Measurements from ENCODE around the gene PLP2.

The PLP2 gene

DNA sequence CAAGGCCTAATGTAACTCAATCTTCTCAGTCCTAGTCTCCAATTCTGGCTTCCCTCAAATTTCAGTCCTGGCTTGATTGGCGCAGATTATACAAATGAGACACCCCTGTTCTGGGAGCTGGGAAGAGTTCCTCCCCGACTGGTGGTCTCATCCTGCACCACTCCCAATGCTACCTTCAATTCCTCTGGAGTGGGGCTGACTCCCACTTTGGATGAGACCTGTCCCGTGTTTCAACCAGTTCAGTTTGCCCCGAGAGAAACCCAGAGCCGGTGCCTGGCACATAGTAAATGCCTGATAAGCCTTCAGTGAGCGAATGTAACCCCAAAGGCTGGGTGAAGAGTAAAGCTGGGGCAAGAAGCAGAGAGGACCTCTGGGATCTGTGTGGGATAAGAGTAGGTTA is 32.3 kb downstream of the PLP2 start:
- H3K36me3 ChIP-seq (ENCODE audit: control insufficient read depth, low read length): no peaks in the 10 kb centered on the region
- H3K9me2 ChIP-seq (replicated peaks; ENCODE audit: control insufficient read depth, low read length): no peaks in the 10 kb centered on the region
- TF ChIP-seq, protein P1, sequence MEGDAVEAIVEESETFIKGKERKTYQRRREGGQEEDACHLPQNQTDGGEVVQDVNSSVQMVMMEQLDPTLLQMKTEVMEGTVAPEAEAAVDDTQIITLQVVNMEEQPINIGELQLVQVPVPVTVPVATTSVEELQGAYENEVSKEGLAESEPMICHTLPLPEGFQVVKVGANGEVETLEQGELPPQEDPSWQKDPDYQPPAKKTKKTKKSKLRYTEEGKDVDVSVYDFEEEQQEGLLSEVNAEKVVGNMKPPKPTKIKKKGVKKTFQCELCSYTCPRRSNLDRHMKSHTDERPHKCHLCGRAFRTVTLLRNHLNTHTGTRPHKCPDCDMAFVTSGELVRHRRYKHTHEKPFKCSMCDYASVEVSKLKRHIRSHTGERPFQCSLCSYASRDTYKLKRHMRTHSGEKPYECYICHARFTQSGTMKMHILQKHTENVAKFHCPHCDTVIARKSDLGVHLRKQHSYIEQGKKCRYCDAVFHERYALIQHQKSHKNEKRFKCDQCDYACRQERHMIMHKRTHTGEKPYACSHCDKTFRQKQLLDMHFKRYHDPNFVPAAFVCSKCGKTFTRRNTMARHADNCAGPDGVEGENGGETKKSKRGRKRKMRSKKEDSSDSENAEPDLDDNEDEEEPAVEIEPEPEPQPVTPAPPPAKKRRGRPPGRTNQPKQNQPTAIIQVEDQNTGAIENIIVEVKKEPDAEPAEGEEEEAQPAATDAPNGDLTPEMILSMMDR (IDR thresholded peaks at IDR 0.05; ENCODE audit: low read depth, low read length, poor library complexity, severe bottlenecking): no peak
- no peak for TF ChIP-seq EZH2phosphoT487 (IDR thresholded peaks at IDR 0.05; ENCODE audit: borderline replicate concordance, low read length)

DNA sequence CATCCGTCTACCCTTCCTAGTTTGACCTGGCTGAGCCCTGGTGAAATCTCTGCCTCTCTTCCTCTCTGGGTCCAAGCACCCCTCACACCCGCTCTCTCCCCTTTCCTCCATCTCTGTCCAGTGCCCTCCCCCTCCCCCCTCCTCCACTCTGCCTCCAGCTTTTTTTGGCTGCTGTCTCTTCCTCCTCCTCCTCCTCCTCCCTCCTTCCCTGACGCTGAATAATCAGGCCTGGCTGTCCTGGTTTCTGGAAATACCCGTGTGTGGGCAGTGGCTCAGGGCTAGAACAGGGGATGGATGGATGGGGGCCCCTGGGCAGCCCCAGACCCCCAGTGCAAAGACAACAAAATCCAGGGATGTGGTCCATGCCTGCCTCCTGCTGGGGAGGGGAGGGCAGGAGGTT is 33.0 kb downstream of the PLP2 start:
- Histone ChIP-seq H3K27me3 (ENCODE audit: control insufficient read depth, low read length) (no peaks in the 10 kb centered on the region), H3K9me3 (ENCODE audit: control insufficient read depth, insufficient read depth, low read length) (no peaks in the 10 kb centered on the region), H3F3A (ENCODE audit: control insufficient read depth, insufficient read depth) (no peaks in the 10 kb centered on the region), H3K27ac (ENCODE audit: low read depth, low read length) (no peak overlapping the region), H3K9me2 (replicated peaks; ENCODE audit: control insufficient read depth, low read length) (no peaks in the 10 kb centered on the region), H3K36me3 (ENCODE audit: control insufficient read depth, low read length) (no peaks in the 10 kb centered on the region), H3K4me3 (ENCODE audit: low read length) (no peak overlapping the region), H3K79me2 (ENCODE audit: control insufficient read depth, low read length) (no peaks in the 10 kb centered on the region), H4K20me1 (ENCODE audit: control insufficient read depth, insufficient read depth, low read depth, low read length) (no peaks in the 10 kb centered on the region), H3K4me2 (ENCODE audit: low read length) (no peak overlapping the region), H3K4me1 (ENCODE audit: control insufficient read depth, low read length) (peaks cover 6% of the 10 kb centered on the region)
- TF ChIP-seq, protein P1 (IDR thresholded peaks at IDR 0.05; ENCODE audit: low read depth, low read length, poor library complexity, severe bottlenecking): no peak

More for the DNA sequence above, 32.3 kb downstream of the PLP2 start:
- Histone ChIP-seq H4K20me1 (ENCODE audit: control insufficient read depth, insufficient read depth, low read depth, low read length) (no peaks in the 10 kb centered on the region), H3K4me1 (ENCODE audit: control insufficient read depth, low read length) (peaks cover 6% of the 10 kb centered on the region), H3K27me3 (ENCODE audit: control insufficient read depth, low read length) (no peaks in the 10 kb centered on the region), H3K79me2 (ENCODE audit: control insufficient read depth, low read length) (no peaks in the 10 kb centered on the region), H3K4me2 (ENCODE audit: low read length) (no peak overlapping the region), H3K27ac (ENCODE audit: low read depth, low read length) (no peak overlapping the region), H3K4me3 (ENCODE audit: low read length) (no peak overlapping the region), H3K9me3 (ENCODE audit: control insufficient read depth, insufficient read depth, low read length) (no peaks in the 10 kb centered on the region), H3F3A (ENCODE audit: control insufficient read depth, insufficient read depth) (no peaks in the 10 kb centered on the region)

DNA sequence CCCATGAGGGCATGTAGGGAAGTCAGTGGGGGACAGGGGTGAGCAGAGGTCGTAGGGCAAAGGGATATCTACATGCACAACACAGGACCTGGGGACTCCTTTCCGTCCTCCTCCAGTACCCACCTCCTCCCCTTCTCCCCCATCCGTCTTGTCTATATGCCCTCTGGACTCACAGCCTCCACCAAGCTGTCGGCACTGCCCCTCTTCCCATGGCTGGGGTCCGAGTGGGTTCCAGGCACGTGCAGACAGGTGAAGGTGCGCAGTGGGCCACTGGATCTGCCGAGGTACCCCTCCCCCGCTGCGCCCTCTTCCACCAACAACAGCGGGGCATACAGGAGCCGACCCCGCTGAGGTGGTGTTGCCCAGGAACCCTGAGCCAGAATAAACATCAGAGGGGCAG is 33.7 kb downstream of the PLP2 start:
- H3K4me1 ChIP-seq (ENCODE audit: control insufficient read depth, low read length): peaks cover 3% of the 10 kb centered on the region
- no peaks in the 10 kb centered on the region for H3K9me3 ChIP-seq (ENCODE audit: control insufficient read depth, insufficient read depth, low read length)
- H3K27ac ChIP-seq (ENCODE audit: low read depth, low read length): no peak overlapping the region
- no peaks in the 10 kb centered on the region for H3K27me3 ChIP-seq (ENCODE audit: control insufficient read depth, low read length)
- no peak overlapping the region for H3K4me2 ChIP-seq (ENCODE audit: low read length)
- no peak overlapping the region for H3K4me3 ChIP-seq (ENCODE audit: low read length)
- TF ChIP-seq, protein P1 (IDR thresholded peaks at IDR 0.05; ENCODE audit: low read depth, low read length, poor library complexity, severe bottlenecking): no peak
- TF ChIP-seq EZH2phosphoT487 (IDR thresholded peaks at IDR 0.05; ENCODE audit: borderline replicate concordance, low read length): no peak
- H4K20me1 ChIP-seq (ENCODE audit: control insufficient read depth, insufficient read depth, low read depth, low read length): no peaks in the 10 kb centered on the region
- no peaks in the 10 kb centered on the region for H3K36me3 ChIP-seq (ENCODE audit: control insufficient read depth, low read length)
- H3K79me2 ChIP-seq (ENCODE audit: control insufficient read depth, low read length): no peaks in the 10 kb centered on the region
- no peaks in the 10 kb centered on the region for H3F3A ChIP-seq (ENCODE audit: control insufficient read depth, insufficient read depth)
- no peaks in the 10 kb centered on the region for H3K9me2 ChIP-seq (replicated peaks; ENCODE audit: control insufficient read depth, low read length)

DNA sequence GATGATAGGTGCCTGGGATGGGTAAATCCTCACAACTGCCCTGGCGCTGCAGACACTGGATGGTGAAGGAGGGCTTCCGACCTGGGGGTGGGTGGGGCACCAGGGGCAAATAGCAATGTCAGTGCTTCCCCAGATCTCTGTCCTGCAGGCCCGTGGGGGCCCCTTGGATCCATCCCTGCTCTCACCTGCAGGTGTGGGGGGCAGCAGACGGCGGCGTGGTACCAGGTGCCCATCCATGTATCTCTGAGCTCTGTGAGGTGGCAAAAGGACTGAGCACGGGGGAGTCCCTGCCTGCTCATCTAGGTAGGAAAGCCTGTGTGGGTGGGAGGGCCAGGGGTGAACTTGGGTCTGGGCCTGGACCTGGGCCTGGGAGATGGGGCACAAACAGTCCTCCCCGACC is 34.8 kb downstream of the PLP2 start:
- H3K79me2 ChIP-seq (ENCODE audit: control insufficient read depth, low read length): no peaks in the 10 kb centered on the region
- no peak overlapping the region for H3K4me3 ChIP-seq (ENCODE audit: low read length)
- H3K9me3 ChIP-seq (ENCODE audit: control insufficient read depth, insufficient read depth, low read length): no peaks in the 10 kb centered on the region
- H3F3A ChIP-seq (ENCODE audit: control insufficient read depth, insufficient read depth): no peaks in the 10 kb centered on the region
- no peaks in the 10 kb centered on the region for H3K9me2 ChIP-seq (replicated peaks; ENCODE audit: control insufficient read depth, low read length)
- H3K4me1 ChIP-seq (ENCODE audit: control insufficient read depth, low read length): no peaks in the 10 kb centered on the region
- H3K36me3 ChIP-seq (ENCODE audit: control insufficient read depth, low read length): no peaks in the 10 kb centered on the region
- H4K20me1 ChIP-seq (ENCODE audit: control insufficient read depth, insufficient read depth, low read depth, low read length): no peaks in the 10 kb centered on the region
- no peak overlapping the region for H3K4me2 ChIP-seq (ENCODE audit: low read length)
- TF ChIP-seq, protein P1 (IDR thresholded peaks at IDR 0.05; ENCODE audit: low read depth, low read length, poor library complexity, severe bottlenecking): no peak
- TF ChIP-seq EZH2phosphoT487 (IDR thresholded peaks at IDR 0.05; ENCODE audit: borderline replicate concordance, low read length): no peak
- no peak overlapping the region for H3K27ac ChIP-seq (ENCODE audit: low read depth, low read length)
- no peaks in the 10 kb centered on the region for H3K27me3 ChIP-seq (ENCODE audit: control insufficient read depth, low read length)

Data from DOHH2 (cell line).